Keratinocyte (primary cell): Measurements from ENCODE around the gene PARD3. TPM values are rescaled to one million over a fixed set of nuclear protein-coding genes. Genes with fewer than 3 reads are reported as not detected.
A peak's percentile ranks its signal among the peaks of the same experiment; 100 is the strongest.

ENCODE experiments used
- DNase-seq: peaks from one replicate; pipeline ENCODE4 v3.0.0-alpha.2; 2011; ENCODE audit warnings: low read depth, missing footprints, low spot score
- FAIRE-seq: peaks from 2 replicates; lab custom pipeline; 2011; peaks lifted over from hg19 to GRCh38; lab: Jason Lieb, UNC
- H2AFZ ChIP-seq: 2 replicates; pipeline ENCODE4 v1.6.0; 2012; ENCODE audit warnings: low read length, control low read depth, inconsistent platforms; ENCODE audit not compliant: control insufficient read depth
- H3K27ac ChIP-seq: 2 replicates; pipeline ENCODE4 v1.5.1; 2011; ENCODE audit warnings: low read length; ENCODE audit not compliant: control insufficient read depth, insufficient read depth
- H3K27me3 ChIP-seq: 3 replicates; pipeline ENCODE4 v1.6.0; 2011; ENCODE audit warnings: low read length; ENCODE audit not compliant: control insufficient read depth, insufficient read depth; ENCODE audit errors: extremely low read depth
- H3K36me3 ChIP-seq, 2 experiments: 2 replicates in 1 of 2; 3 replicates in 1 of 2; pipeline ENCODE4 v1.5.1; 2011; ENCODE audit warnings: low read length in 2 of 2, mild to moderate bottlenecking in 1 of 2; ENCODE audit not compliant: control insufficient read depth in 2 of 2, insufficient read depth in 2 of 2; ENCODE audit errors: extremely low read depth in 1 of 2
- H3K4me1 ChIP-seq: 3 replicates; pipeline ENCODE4 v1.5.1; 2011; ENCODE audit warnings: low read length; ENCODE audit not compliant: control insufficient read depth, insufficient read depth; ENCODE audit errors: extremely low read depth
- H3K4me2 ChIP-seq: 3 replicates; pipeline ENCODE4 v1.6.0; 2011; ENCODE audit warnings: low read depth, low read length; ENCODE audit not compliant: control insufficient read depth, insufficient read depth; ENCODE audit errors: extremely low read depth
- H3K4me3 ChIP-seq, 3 experiments: fragments of 200-600 bp in 1 of 3; sonication (generic) in 1 of 3; 2 replicates in 2 of 3; 3 replicates in 1 of 3; pipeline ENCODE4 v1.5.1; 2011 to 2016; ENCODE audit warnings: low read length in 3 of 3, mild to moderate bottlenecking in 3 of 3, control low read depth in 2 of 3, inconsistent platforms in 1 of 3, low read depth in 1 of 3, mixed read lengths in 1 of 3, mixed run types in 1 of 3, moderate library complexity in 1 of 3; ENCODE audit not compliant: control insufficient read depth in 2 of 3, insufficient read depth in 2 of 3; ENCODE audit errors: extremely low read depth in 1 of 3
- H3K79me2 ChIP-seq: 2 replicates; pipeline ENCODE4 v1.6.0; 2012; ENCODE audit warnings: low read length; ENCODE audit not compliant: control insufficient read depth, insufficient read depth
- H3K9ac ChIP-seq: 3 replicates; pipeline ENCODE4 v1.6.0; 2011; ENCODE audit warnings: low read length; ENCODE audit not compliant: control insufficient read depth, insufficient read depth; ENCODE audit errors: extremely low read depth
- H3K9me1 ChIP-seq: 3 replicates; pipeline ENCODE4 v1.6.0; 2011; ENCODE audit warnings: low read length; ENCODE audit not compliant: control insufficient read depth, insufficient read depth; ENCODE audit errors: extremely low read depth
- H3K9me3 ChIP-seq: 2 replicates; pipeline ENCODE4 v1.5.1; 2012; ENCODE audit warnings: low read depth, low read length; ENCODE audit not compliant: control insufficient read depth
- H4K20me1 ChIP-seq: 3 replicates; pipeline ENCODE4 v1.6.0; 2011; ENCODE audit warnings: low read length; ENCODE audit not compliant: control insufficient read depth, insufficient read depth; ENCODE audit errors: extremely low read depth
- CTCF ChIP-seq, 3 experiments: IDR thresholded peaks in 1 of 3; conservative IDR thresholded peaks in 1 of 3; optimal IDR thresholded peaks in 1 of 3; 2 replicates in 2 of 3; 3 replicates in 1 of 3; pipeline versions ENCODE3 to v1.5.1; 2011; ENCODE audit warnings: low read length in 3 of 3, mild to moderate bottlenecking in 3 of 3, moderate library complexity in 2 of 3, control low read depth in 1 of 3, inconsistent platforms in 1 of 3; ENCODE audit not compliant: insufficient read depth in 2 of 3; ENCODE audit errors: extremely low read depth in 1 of 3
- EZH2 ChIP-seq: IDR thresholded peaks from one replicate; pipeline ENCODE4 v1.6.1; 2012; ENCODE audit warnings: inconsistent platforms, mild to moderate bottlenecking, low read length, moderate library complexity
- dilution Hi-C: fragments of 300-500 bp; cut with MboI; formaldehyde crosslinking; loops from one replicate; pipeline ENCODE4 v1.7.0; 2020; ENCODE audit warnings: low sequenced_read_pairs; ENCODE audit not compliant: extremely low pct_ligation_motif_present
- polyA plus RNA-seq, 5 experiments: library from polyadenylated mRNA; depleted of rRNA in 3 of 5; stranded (reverse) in 3 of 5; stranded (forward) in 1 of 5; unstranded in 1 of 5; fragments of >200 nt; gene quantifications; 1 replicate in 1 of 5; 2 replicates in 3 of 5; 3 replicates in 1 of 5; pipeline versions ENCODE4 v1.2.1 to v1.2.3, GENCODE V29; 2011 to 2012; ENCODE audit warnings: missing spikeins in 2 of 5, low read depth in 1 of 5, low replicate concordance in 1 of 5

The PARD3 gene
- polyA plus RNA-seq, 1 donor (not counting 4 experiments of a cell fraction or from before 2014, with no cell fraction given): 46.4 TPM

GRCh38 chr10:34339816-34340553 is 475.1 kb downstream of the PARD3 start:
- FAIRE-seq (no peak), DNase-seq (no peak)
- no peak overlapping the region for H3K4me2 ChIP-seq
- H3K4me3 ChIP-seq: no peak overlapping the region
- H3K9ac ChIP-seq: no peak overlapping the region
- H4K20me1 ChIP-seq: no peaks in the 10 kb centered on the region
- no peaks in the 10 kb centered on the region for H3K9me3 ChIP-seq
- no peaks in the 10 kb centered on the region for H3K9me1 ChIP-seq
- dilution Hi-C loops: no loop called here
- peaks cover 4% of the 10 kb centered on the region for H3K4me1 ChIP-seq
- H2AFZ ChIP-seq: no peak overlapping the region
- no peaks in the 10 kb centered on the region for H3K27me3 ChIP-seq
- no peaks in the 10 kb centered on the region for H3K36me3 ChIP-seq
- H3K27ac ChIP-seq: no peak overlapping the region
- TF ChIP-seq CTCF (optimal IDR thresholded peaks at IDR 0.05 in 1 of 3, IDR thresholded peaks at IDR 0.05 in 1 of 3, conservative IDR thresholded peaks at IDR 0.05 in 1 of 3; ENCODE audit: extremely low read depth in 1 of 3, insufficient read depth in 2 of 3, low read length in 3 of 3): no peak
- no peak for TF ChIP-seq EZH2
- H3K79me2 ChIP-seq: no peaks in the 10 kb centered on the region

- DNase-seq (no peak), FAIRE-seq (peak; percentile 48)
- TF ChIP-seq EZH2: no peak
- no peak for TF ChIP-seq CTCF (optimal IDR thresholded peaks at IDR 0.05 in 1 of 3, IDR thresholded peaks at IDR 0.05 in 1 of 3, conservative IDR thresholded peaks at IDR 0.05 in 1 of 3; ENCODE audit: extremely low read depth in 1 of 3, insufficient read depth in 2 of 3, low read length in 3 of 3)
- Histone ChIP-seq H4K20me1 (no peaks in the 10 kb centered on the region), H3K9me3 (no peaks in the 10 kb centered on the region), H3K9me1 (no peaks in the 10 kb centered on the region), H3K27me3 (no peaks in the 10 kb centered on the region), H3K36me3 (no peaks in the 10 kb centered on the region), H2AFZ (no peak overlapping the region), H3K9ac (no peak overlapping the region), H3K4me3 (no peak overlapping the region), H3K27ac (no peak overlapping the region), H3K79me2 (no peaks in the 10 kb centered on the region), H3K4me1 (no peaks in the 10 kb centered on the region), H3K4me2 (no peak overlapping the region)
- dilution Hi-C loops: no loop called here
Measured at GRCh38 chr10:34337917-34338316, 477.2 kb downstream of the PARD3 start.
